HG03045 (cell line): Measurements from ENCODE around the gene SCLY.

Experiments used
- ATAC-seq: cut with Tn5 transposase; IDR thresholded peaks from one replicate; pipeline ENCODE4 v1.9.1; 2021; ENCODE audit warnings: mild to moderate bottlenecking, moderate library complexity; ENCODE audit not compliant: unreplicated experiment

The SCLY gene

GRCh38 chr2:238124488-238125126 is 63.8 kb downstream of the SCLY start:
- no peak for ATAC-seq

DNA sequence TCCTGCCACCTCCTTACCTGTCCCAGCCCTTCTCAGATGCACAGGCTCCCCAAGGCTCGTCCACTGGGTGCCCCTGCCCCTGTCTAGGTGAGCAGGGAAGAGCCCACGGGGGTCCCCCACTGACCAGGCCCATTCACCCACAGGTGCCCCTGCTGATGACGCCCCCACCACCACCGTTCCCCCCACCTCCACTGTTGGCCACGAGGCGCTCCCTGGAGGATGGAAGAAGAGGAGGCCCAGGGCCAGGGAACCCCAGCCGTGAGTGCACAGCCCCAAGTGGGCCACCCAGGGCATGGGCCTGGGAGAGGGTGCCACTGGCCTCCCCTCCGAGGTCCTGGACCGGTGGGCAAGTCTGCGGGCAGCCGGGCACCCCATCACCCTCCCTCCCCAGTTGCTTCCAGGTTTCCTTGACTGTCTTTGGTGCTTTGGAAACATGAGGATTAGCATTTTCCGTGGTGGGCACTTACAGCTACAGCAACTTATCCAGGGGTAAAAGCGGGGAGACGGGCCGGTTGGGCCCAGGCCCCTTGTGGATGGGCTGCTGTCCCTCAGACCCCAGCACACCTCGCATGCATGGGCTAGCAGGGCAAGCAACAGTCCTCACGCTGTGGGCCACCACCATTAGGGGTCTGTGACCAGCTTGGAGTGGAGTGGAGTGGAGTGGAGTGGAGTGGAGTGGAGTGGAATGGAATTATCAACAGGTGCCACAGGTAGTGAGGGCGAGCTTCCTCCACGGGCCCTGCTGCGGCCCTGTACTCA is 64.5 kb downstream of the SCLY start:
- ATAC-seq, result no peak

DNA sequence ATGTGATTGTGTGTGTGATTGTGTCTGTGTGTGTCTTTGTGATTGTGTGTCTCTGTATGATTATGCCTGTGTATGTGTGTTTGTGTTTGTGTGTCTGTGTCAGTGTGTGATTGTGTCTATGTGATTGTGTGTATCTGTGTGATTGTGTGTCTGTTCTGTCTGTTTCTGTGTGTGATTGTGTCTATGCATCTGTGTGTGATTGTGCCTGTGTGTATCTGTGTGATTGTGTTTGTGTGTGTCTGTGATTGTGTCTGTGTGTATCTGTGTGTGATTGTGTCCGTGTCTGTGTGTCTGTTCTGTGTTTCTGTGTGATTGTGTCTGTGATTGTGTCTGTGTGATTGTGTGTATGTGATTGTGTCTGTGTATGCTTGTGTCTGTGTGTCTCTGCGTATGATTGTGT is 65.5 kb downstream of the SCLY start:
- no peak for ATAC-seq

DNA sequence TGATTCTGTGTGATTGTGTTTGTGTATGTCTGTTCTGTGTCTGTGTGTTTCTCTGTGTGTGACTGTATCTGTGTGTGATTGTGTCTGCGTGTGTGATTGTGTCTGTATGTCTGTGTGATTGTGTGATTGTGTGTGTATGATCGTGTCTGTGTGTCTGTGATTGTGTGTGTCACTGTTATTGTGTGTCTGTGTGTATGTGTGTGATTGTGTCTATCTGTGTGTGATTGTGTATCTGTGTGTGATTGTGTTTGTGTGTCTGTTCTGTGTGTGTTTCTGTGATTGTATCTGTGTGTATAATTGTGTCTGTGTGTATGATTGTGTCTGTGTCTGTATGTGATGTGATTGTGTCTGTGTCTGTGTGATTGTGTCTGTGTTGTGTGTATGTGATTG is 66.0 kb downstream of the SCLY start:
- ATAC-seq, result no peak

DNA sequence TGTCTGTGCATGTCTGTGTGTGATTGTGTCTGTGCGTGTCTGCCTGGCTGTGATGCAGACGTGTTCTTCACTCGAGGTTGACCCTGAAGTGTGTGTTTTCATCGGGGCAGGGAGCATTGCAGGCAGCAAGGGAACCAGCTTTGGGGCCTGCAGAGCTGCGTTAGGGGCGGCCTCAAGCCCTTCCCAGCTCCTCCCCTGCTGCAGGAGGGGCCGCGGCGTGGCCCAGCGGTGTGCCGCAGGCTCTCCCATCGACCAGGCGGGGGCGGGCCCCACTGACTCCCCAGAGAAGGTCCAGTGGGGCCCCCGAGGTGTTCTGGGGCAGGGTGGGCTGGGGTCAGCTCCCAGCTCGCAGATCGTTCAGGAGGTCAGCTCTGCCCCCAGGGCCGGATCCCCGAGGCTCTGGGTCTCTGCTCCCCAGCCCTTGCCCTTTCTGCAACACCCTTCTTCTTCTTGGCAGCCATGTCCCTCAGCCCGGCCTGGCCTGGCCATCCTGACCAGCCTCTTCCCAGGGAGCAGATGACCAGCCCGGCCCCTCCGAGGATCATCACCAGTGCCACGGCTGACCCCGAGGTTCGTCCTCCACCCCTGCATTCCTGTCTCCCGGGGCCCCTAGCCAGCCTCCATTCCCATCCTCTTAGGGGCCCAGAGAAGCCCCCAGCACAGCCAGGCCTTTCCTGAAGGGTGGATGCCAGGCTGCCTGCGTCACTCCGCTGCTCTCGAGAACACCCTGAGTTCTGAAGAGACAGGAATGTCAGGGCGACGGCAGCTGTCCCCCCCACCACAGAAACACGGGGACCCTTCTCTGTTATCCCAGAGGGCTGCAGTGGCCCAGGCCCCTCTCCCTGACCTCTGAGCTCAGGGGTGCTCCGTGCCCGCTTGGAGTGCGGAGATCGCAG is 66.6 kb downstream of the SCLY start:
- ATAC-seq, result no peak

DNA sequence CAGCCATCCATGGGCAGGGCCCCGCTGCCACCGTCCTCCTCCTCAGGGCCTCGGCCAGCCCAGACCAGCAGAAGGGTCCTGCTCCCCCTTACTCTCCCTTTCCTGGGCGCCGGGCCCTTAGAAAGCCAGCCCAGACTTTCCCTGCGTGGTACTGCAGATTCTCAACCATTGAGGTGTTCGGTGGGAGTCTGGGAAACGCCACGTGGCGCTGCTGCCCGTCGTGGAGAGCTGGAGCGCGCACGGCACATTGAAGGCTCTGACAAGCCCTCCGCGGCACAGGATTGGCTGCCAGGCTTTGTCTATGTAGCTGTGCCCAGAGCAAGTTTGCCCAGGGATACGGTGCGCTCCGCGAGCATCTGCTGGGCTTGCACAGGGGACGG is 67.2 kb downstream of the SCLY start:
- ATAC-seq, result no peak

DNA sequence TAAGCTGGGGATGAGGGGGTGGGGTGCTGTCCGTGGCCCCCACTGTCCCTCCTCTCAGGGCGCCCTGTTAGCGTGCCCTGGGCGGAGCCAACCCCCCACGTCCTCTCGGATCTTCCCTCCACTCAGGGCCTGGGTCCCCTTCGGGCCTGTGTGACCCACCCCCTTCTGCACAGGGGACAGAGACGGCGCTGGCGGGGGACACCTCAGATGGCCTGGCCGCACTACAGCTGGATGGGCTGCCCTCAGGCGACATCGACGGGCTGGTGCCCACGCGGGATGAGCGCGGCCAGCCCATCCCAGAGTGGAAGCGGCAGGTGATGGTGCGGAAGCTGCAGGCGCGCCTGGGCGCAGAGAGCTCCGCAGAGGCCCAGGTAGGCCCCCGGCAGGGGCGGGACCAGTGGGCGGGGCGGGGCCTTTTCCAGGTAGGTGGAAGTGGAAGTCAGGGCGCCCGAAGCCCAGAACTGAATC is 67.8 kb downstream of the SCLY start:
- ATAC-seq, result no peak

- ATAC-seq, result no peak
Measured at GRCh38 chr2:238129166-238130010, 68.6 kb downstream of the SCLY start.

- ATAC-seq, result no peak
Measured at GRCh38 chr2:238130111-238130695, 69.4 kb downstream of the SCLY start.

DNA sequence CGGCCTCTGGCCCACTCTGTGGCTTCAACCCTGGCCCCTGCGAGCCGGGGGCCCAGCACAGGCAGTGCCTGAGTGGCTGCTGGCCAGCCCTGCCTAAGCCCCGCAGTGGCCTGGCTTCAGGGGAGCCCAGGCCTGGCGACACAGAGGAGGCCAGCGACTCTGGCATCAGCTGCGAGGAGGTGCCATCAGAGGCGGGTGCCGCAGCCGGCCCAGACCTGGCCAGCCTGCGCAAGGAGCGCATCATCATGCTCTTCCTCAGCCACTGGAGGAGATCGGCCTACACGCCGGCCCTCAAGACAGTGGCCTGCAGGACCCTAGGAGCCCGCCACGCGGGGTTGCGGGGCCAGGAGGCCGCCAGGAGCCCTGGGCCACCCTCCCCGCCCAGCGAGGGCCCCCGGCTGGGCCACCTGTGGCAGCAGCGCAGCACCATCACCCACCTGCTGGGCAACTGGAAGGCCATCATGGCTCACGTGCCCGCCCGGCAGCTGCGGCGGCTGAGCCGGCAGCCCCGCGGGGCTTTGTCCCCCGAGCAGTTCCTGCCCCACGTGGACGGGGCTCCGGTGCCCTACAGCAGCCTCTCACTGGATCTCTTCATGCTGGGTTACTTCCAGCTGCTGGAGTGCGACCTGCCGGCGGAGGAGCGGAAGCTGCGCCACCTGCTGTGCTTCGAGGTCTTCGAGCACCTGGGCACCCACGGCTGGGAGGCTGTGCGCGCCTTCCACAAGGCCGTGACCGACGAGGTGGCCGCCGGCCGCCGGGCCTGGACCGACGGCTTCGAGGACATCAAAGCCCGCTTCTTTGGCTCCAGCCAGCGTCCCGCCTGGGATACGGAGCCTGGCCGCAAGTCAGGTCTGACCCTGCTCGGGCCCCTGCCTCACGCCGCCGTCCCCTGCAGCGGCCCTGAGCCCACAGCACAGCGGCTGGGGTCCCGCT is 70.2 kb downstream of the SCLY start:
- ATAC-seq, result no peak

DNA sequence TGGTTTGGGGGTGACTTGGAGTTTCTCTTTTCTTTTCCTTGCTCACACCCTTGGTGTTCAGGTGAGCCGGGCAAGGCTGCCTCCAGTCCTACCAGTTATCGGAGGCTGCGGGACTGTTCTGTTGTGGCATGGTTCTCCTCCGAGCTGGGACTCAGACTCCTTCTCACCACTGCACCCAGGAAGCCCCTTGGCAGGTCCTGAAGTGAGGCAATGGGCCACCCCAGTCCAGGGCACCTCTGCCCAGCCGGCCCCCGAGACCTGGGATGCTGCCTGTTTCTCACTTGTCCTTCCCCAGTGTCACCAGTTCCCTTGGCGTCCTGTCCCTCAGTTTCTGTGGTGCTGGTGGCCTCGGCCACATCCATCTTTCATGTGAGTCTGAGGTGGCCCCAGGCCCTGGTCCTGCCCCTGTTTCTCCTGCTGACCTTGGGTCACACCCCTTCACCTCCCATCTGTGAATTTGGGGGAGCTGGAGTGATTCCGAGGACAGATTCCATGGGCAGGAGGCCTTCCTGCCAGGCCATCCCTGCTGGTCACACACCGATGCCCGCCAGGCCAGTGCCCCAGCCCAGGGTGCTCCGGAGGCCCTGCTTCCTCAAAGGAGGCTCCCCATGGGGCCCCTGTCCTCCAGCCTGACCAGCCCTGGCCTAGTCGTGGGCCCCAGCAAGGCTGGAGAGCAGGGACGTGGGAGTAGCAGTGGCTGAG is 71.1 kb downstream of the SCLY start:
- no peak for ATAC-seq

- no peak for ATAC-seq
Measured at GRCh38 chr2:238132463-238133450, 72.0 kb downstream of the SCLY start.

- no peak for ATAC-seq
Measured at GRCh38 chr2:238133499-238134392, 72.9 kb downstream of the SCLY start.

DNA sequence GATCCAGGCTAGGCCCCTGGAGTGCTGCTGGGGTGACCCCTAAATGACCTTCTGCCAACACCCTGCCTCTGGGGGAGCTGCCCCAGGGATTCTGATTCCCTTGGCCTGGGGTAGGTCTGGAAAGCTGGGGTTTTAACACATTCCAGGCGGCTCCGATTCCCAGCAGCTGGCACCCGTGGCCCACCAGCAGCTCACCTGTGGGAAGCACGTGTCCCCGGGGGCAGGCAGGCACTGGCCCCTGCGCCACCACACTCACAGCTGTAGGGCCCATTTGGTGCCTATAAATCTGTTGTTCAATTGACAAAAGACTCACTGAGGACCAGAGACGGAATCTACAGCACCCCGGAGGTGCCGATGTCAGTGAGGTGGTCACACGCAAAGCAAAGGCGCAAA is 73.6 kb downstream of the SCLY start:
- no peak for ATAC-seq

DNA sequence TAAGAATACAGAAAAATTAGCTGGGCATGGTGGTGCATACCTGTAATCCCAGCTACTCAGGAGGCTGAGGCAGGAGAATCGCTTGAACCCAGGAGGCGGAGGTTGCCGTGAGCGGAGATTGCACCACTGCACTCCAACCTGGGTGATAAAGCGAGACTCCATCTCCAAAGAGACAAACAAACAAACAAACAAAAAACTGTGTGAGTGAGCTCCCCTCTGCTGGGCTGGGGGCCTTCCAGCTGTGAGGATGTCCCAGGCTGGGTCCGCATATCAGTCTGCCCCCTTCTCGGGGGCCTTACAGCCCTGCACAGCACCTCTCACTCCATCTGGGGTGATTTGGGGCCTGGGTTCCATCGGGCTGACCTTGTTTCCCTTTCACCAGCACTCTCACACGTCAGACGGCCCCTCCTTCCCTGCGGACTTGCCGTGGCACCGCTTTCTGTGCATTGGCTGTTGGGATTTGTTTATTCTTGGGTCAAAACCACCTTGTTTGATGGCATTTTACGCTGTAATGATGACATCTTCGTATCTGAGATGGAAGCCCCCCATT is 74.9 kb downstream of the SCLY start:
- ATAC-seq, result no peak
